ENCODE results near the gene DDX10.

Gene DDX10

GRCh38 chr11:108947654-108948570, 283.0 kb downstream of the DDX10 start:
- DNase-seq, result no peak

DNA sequence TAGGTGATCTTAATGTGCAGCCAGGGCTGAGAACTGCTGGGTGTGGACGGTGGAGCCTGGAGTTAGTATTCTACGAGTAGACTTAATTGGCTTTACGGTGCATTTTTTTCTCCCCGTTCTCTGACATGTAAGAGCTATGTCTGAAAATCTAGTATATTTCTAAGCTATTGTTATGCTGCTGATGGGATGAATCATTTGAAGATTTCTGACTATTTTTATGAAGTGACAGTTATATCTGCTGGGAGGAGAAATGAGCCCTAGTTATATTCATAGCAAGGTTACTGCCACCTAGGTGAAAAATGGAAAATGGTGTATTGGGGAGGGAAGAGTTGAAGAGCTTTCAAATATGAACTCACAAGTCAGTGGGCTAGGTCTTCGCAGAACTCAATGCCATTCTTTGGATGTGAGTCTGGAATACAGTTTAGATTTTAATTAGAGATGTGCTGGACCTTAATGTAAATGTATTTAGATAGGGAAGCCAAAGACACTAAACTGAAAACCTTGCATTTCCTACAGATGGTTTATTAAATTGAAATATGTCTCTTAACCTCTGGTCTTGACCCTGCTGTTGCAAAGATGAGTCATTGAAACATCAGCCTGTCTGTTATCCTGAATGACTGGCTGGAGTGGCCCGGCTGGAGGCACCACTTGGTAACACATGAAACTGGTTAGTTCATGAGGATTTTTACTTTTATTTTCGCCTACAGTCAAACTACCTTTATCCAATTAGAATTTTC, 293.7 kb downstream of the DDX10 start:
- no peak for DNase-seq

GRCh38 chr11:108959105-108959761, 294.4 kb downstream of the DDX10 start:
- no peak for DNase-seq

GRCh38 chr11:108959874-108960273, 295.0 kb downstream of the DDX10 start:
- DNase-seq, result no peak

- DNase-seq, result no peak
Measured at GRCh38 chr11:108960501-108960900, 295.6 kb downstream of the DDX10 start.

DNA sequence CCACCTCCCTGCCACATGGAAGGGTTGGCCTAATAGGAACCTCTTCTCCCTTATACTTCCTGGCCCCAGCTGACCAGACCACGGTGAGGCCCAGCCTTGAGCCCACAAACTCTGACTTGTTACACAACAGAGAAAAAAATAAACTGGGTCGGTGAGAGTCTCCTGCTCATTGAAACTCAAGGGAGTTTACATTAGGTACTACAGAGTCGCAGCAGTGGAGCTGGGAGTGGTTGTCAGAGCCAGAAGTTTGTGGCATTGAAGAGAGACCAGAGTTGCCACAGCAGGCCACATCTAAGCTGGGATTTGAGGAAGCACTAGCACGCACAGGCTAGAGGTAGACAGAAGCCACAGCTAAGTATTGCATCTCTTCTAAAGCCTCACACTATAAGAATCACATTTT, 296.2 kb downstream of the DDX10 start:
- DNase-seq, result no peak

DNA sequence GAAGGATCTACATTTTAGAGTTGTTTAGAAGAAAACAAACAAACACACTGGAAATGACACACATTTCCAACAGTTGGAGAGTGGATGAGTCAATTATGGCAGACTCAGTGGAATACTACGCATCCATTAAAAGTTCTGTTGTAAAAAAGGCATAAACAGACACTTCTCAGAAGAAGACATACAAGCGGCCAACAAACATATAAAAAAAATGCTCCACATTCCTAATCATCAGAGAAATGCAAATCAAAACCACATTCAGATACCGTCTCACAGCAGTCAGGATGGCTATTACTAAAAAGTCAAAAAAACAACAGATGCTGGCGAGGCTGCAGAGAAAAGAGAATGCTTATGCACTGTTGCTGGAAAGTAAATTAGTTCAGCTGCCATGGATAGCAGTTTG, 298.2 kb downstream of the DDX10 start:
- no peak for DNase-seq

DNA sequence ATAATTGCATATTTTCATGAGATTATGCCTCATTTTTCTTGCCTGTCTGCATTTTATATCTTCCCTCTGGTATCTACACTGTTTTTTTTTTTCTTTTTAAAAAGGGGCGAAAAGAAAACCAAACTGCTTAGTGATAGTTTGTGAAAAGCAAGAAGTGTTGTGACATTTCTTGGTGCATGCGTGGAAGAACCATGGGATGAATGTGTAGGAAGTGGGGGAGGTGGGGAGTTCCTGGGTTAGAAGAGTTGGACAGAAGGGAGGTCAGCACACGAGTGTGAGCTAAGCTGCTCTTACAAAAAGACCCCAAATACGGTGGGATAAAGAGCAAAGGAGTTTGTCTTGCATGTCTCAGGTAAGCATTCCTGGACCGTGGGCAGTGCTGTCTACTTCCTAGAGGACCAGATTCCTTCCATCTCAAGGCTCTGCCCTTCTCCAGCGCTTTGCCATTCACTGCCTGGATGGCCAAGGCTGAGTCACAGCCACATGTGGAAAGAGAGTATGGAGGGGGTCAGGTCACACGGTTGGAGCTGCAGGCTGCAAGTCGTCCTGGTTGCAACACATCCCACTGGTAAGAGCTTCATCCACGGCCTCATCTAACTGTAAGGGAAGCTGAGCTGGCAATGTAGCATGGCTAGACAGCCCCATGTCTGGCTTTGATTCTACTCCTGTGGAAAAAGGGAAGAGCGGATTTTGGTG, 300.6 kb downstream of the DDX10 start:
- no peak for DNase-seq

DNA sequence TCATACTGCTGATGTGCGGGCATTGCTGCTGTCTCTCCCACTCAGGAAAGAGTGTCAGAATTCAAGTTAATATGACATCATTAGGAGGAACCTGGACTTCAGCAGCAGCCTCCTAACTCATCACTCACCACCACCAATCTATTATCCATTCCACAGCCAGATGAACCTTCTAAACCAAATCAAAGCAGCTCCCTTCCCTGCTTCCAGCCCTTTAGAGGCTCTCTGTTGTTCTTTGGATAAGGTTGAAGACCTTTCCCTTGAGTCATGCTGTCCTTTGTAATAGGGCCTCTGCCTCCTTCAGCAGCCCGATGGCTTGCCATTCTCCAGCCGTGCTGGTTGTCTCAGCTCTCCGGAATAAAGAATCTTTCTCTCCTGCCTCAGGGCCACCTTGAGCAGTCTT, 301.3 kb downstream of the DDX10 start:
- DNase-seq, result no peak

GRCh38 chr11:108966978-108967377, 302.1 kb downstream of the DDX10 start:
- no peak for DNase-seq

DNA sequence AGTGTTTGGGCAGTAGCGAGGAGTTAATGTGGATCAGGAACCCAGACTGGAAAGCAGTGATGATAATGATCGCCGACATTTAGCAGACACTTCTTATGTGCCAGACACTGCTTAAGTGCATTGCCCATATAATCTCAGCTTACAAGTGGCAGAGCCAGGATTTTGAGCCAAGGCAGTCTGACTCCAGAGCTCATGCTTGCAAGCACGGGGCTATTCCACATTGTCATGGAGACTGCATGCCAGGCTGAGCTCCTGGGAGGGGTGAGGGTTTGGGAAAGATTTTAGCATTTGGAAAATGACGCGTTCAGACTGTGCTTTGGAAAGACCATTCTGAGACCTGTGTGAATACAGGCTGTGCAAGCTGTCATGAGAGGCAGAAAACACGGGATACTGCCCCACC, 302.7 kb downstream of the DDX10 start:
- DNase-seq, result peak; percentile 80

GRCh38 chr11:108970221-108970991, 305.5 kb downstream of the DDX10 start:
- DNase-seq, result no peak

GRCh38 chr11:108973402-108974162, 308.7 kb downstream of the DDX10 start:
- no peak for DNase-seq

DNA sequence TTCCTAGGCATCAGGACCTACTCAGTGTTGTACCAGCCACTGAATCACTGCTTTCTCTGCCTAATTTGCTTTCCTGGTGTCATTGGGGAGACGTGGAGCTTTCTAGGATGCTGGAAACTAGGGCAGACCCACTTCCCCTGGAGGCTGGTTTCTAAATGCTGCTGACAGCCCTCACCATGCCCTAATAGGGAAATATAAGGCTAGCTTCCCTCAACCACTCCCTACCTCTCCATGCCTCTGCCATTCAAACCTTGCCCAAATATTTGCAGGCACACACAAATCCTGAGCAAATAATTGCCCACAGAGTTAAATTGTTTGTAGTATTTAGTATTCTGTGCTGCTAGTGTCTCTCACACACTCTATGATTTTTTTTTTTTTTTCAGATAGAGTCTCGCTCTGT, 310.2 kb downstream of the DDX10 start:
- no peak for DNase-seq

DNA sequence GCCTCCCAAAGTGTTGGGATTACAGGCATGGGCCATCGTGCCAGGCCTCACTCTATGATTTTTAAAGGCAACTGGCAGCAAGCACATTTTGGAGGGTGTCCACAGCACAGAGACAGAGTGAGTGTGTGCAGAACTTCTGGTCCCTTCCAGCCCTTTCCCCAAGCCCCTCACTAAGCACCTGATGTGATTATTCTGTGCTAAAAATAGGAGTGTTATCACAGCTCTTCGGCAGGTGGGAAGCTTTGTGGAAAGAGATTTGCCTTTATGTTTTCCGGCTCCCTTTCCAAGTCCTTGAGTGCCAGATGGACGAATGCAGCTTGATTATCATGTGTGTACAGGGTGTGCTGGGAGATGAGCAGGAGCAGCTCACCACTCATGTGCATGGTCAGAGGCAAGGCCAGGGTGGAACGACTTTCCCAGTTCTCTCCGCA, 310.8 kb downstream of the DDX10 start:
- DNase-seq, result no peak

DNA sequence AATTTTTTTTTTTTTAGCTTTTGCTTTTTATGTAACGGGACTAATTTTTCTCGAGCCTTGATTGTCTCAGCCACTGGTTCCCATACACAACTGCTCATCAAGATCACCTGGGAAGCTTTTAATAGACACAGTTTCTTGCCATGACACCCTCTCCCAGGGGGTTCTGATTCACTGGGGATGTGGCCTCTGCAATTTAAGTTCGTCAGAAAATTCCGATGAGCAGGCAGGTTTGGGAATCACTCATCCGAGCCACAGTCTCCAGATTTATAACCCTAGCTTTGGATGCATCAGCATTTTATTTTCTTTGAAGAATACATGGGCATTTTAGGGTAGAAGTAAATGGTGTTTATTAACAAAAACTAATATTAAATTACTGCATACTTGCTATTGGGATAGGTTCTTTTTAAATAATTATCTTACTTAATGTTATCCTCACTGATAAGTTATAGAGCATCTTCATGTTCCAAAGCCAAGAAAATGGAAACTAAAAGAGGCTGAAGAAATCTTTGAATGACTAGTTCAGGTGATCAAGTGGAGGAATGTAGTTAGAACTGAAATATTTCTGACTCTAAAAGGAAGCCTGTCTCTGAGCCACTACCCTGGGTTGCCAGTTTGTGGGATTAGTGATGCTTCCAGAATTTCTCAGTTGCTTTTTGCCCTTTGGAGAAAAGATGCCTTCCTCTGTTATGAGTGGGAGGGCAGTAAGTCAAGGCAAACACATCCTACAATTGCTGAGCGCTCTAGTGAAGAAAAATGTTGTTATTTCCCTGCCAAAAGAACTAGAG, 319.0 kb downstream of the DDX10 start:
- DNase-seq, result no peak

DNA sequence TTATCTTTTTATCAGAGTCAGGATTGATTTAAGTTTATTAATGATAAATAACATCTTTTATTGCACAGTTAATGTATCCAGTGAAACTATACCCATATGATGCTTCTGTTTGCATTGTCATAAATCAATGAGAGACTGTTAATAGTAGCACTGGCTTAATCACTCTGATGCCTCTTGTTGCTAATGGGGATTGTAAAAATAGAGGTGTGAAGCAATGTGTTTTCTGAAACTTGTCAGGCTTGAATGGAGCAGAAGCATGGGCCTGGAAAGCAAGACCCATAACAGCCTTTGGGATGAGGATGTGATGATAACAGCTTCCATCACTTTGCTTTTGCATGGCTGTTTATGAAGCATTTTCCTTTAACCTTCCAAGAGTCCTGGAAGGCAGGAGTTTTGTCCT, 319.7 kb downstream of the DDX10 start:
- DNase-seq, result no peak

DNA sequence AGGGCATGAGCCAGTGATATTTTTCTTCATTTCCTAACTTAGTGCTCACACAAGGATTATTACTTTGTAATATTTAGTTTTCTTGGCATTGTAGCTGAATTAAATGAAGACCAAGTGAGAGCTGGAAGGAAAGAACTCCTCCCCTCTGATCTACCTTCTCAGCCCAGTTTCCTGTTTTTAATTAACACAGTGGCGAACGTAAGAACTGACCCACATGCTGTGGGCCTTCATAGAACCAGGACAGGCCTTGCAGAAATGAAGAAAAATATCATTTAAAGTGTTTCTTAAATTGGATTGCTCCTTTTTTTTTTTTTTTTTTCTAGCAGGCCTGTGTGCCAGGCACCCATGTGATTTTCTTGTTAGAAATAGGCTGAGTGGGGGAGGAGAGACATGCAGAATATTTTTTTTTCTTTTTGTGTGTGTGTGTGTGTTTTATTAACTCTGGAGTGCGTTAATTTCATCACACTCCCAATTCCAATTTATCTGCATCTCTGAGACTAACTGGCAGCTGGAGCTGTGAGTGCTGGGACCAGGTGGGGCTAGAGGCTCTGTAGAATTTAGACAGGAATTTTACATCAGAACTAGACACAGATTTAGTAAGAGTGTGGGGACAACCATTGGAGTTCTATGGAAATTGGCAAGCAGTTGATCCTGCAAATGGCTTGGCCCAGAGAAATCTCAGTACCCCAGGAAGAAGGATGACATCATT, 320.5 kb downstream of the DDX10 start:
- peak; percentile 26 for DNase-seq

DNA sequence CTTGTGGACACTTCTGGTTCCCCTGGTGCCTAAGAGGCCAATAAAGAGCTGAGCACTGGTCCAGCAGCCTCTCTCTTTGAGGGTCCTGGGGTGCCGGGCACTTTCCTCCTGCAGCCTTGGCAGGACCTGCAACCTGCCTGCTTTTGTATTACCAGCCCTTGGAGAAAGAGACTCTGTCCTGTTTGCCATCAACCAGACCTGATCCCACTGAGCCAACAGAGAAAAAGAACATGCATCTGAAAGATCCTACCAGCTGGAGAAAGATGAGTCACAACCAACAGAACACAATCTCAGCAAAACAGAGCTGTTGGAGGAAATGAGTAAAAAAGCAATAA, 321.0 kb downstream of the DDX10 start:
- peak; percentile 13 for DNase-seq

All from NCI-H446 treated with DMSO at 0.1 percent for 48 hours (cell line).